GM12874 (cell line): ENCODE results near the gene RCSD1.

Experiments used
- CTCF ChIP-seq: IDR thresholded peaks from 2 replicates; pipeline ENCODE4 v1.5.1; 2011; ENCODE audit warnings: low read depth, mild to moderate bottlenecking, control low read depth, low read length, moderate library complexity; ENCODE audit not compliant: insufficient read depth

The RCSD1 gene

GRCh38 chr1:167645625-167646414, 15.8 kb downstream of the RCSD1 start:
- no peak for TF ChIP-seq CTCF

- no peak for TF ChIP-seq CTCF
Observed at GRCh38 chr1:167648252-167648849, 18.3 kb downstream of the RCSD1 start.

- TF ChIP-seq CTCF, result no peak
Observed at GRCh38 chr1:167648978-167649744, 19.1 kb downstream of the RCSD1 start.

GRCh38 chr1:167650269-167651160, 20.5 kb downstream of the RCSD1 start:
- no peak for TF ChIP-seq CTCF

GRCh38 chr1:167651161-167651693, 21.2 kb downstream of the RCSD1 start:
- no peak for TF ChIP-seq CTCF

GRCh38 chr1:167654975-167655575, 25.0 kb downstream of the RCSD1 start:
- TF ChIP-seq CTCF, result no peak
